CD14-positive monocyte (primary cell): ENCODE results near the gene OR10J1. TPM values are rescaled to one million over a fixed set of nuclear protein-coding genes. Genes with fewer than 3 reads are reported as not detected.

Source experiments
- DNase-seq, 3 donors: peaks; one replicate each; pipeline ENCODE4 v3.0.0-alpha.2; 2011 to 2022
- H2AFZ ChIP-seq: 2 replicates; pipeline ENCODE4 v1.6.0; 2012; ENCODE audit warnings: mild to moderate bottlenecking, low read depth, low read length, inconsistent platforms; ENCODE audit not compliant: insufficient read depth, poor library complexity, severe bottlenecking
- H3K27ac ChIP-seq, 2 donors: 1 replicate in 1 of 2; 2 replicates in 1 of 2; pipeline ENCODE4 v1.5.1; 2012 to 2013; ENCODE audit warnings: low read length in 2 of 2, control low read depth in 1 of 2, inconsistent platforms in 1 of 2, low read depth in 1 of 2, mild to moderate bottlenecking in 1 of 2
- H3K27me3 ChIP-seq, 2 donors: one replicate each; pipeline versions ENCODE4 v1.6.0 to v1.6.1; 2011 to 2013; ENCODE audit warnings: low read length in 2 of 2; ENCODE audit not compliant: control insufficient read depth in 2 of 2, insufficient read depth in 2 of 2
- H3K36me3 ChIP-seq, 2 donors: replicated peaks in 1 of 2; 1 replicate in 1 of 2; 2 replicates in 1 of 2; pipeline versions ENCODE4 v1.5.1 to v1.6.1; 2012 to 2013; ENCODE audit warnings: low read length in 2 of 2, control low read depth in 1 of 2, inconsistent platforms in 1 of 2, mild to moderate bottlenecking in 1 of 2; ENCODE audit not compliant: insufficient read depth in 2 of 2, control insufficient read depth in 1 of 2
- H3K4me1 ChIP-seq, 2 donors: 1 replicate in 1 of 2; 2 replicates in 1 of 2; pipeline versions ENCODE4 v1.5.1 to v1.6.1; 2012 to 2013; ENCODE audit warnings: low read length in 2 of 2, control low read depth in 1 of 2, inconsistent platforms in 1 of 2, mild to moderate bottlenecking in 1 of 2, moderate library complexity in 1 of 2; ENCODE audit not compliant: insufficient read depth in 2 of 2, control insufficient read depth in 1 of 2
- H3K4me2 ChIP-seq: replicated peaks from 2 replicates; pipeline ENCODE3; 2012; ENCODE audit warnings: low read length, moderate library complexity, mild to moderate bottlenecking; ENCODE audit not compliant: poor library complexity, severe bottlenecking; ENCODE audit errors: extremely low read depth
- H3K4me3 ChIP-seq, 3 experiments: fragments of 200-600 bp in 1 of 3; sonication (generic) in 1 of 3; replicated peaks in 1 of 3; 1 replicate in 2 of 3; 2 replicates in 1 of 3; pipeline ENCODE4 v1.5.1; 2011 to 2013; ENCODE audit warnings: low read length in 3 of 3, mild to moderate bottlenecking in 3 of 3, control low read depth in 2 of 3, low read depth in 2 of 3, inconsistent platforms in 1 of 3, moderate library complexity in 1 of 3
- H3K79me2 ChIP-seq: 2 replicates; pipeline ENCODE4 v1.6.0; 2012; ENCODE audit warnings: mild to moderate bottlenecking, control low read depth, inconsistent platforms, low read length, moderate library complexity; ENCODE audit not compliant: insufficient read depth
- H3K9ac ChIP-seq: 2 replicates; pipeline ENCODE4 v1.6.0; 2017; ENCODE audit warnings: low read length, mild to moderate bottlenecking; ENCODE audit not compliant: insufficient read depth, poor library complexity, severe bottlenecking
- H3K9me3 ChIP-seq, 2 donors: replicated peaks in 1 of 2; 1 replicate in 1 of 2; 2 replicates in 1 of 2; pipeline versions ENCODE4 v1.5.1 to v1.6.1; 2012 to 2013; ENCODE audit warnings: low read length in 2 of 2, control low read depth in 1 of 2; ENCODE audit not compliant: control insufficient read depth in 1 of 2, insufficient read depth in 1 of 2
- H4K20me1 ChIP-seq: 2 replicates; pipeline ENCODE4 v1.6.0; 2012; ENCODE audit warnings: mild to moderate bottlenecking, low read length, control low read depth, moderate library complexity; ENCODE audit not compliant: insufficient read depth
- H3K27ac Mint-ChIP-seq, 7 donors: one replicate each; pipeline ENCODE4 v1.8.0; 2020; ENCODE audit warnings: mild to moderate bottlenecking in 7 of 7, mixed read lengths in 7 of 7, moderate library complexity in 6 of 7, inconsistent platforms in 2 of 7
- H3K27me3 Mint-ChIP-seq, 3 donors: one replicate each; pipeline ENCODE4 v1.8.0; 2021 to 2022; ENCODE audit warnings: low read depth in 3 of 3, mild to moderate bottlenecking in 3 of 3, mixed read lengths in 3 of 3, moderate library complexity in 3 of 3, inconsistent platforms in 1 of 3
- H3K36me3 Mint-ChIP-seq, 2 donors: one replicate each; pipeline ENCODE4 v1.8.0; 2020; ENCODE audit warnings: mixed read lengths in 2 of 2, inconsistent platforms in 1 of 2, mild to moderate bottlenecking in 1 of 2
- H3K4me1 Mint-ChIP-seq: one replicate; pipeline ENCODE4 v1.8.0; 2020; ENCODE audit warnings: mild to moderate bottlenecking, mixed read lengths
- H3K4me3 Mint-ChIP-seq, 2 donors: one replicate each; pipeline ENCODE4 v1.8.0; 2020; ENCODE audit warnings: mild to moderate bottlenecking in 2 of 2, mixed read lengths in 2 of 2, moderate library complexity in 1 of 2
- H3K9me3 Mint-ChIP-seq, 7 donors: one replicate each; pipeline ENCODE4 v1.8.0; 2020 to 2022; ENCODE audit warnings: mixed read lengths in 7 of 7, mild to moderate bottlenecking in 6 of 7, moderate library complexity in 6 of 7, inconsistent platforms in 2 of 7
- WGBS: methylation state at CpG from one replicate; pipeline ENCODE4 v1.1.5; 2013; ENCODE audit warnings: missing lambda C conversion rate; ENCODE audit not compliant: insufficient coverage; 5-methylcytosine and 5-hydroxymethylcytosine counted together
- intact Hi-C, 2 donors: fragments of 100-400 bp; cut with micrococcal nuclease; formaldehyde crosslinking; loops; one replicate each; pipeline versions ENCODE4 v1.15.0 to v1.15.1; 2023
- polyA plus RNA-seq, 3 donors: library from polyadenylated mRNA; depleted of rRNA in 1 of 3; unstranded in 2 of 3; stranded (reverse) in 1 of 3; fragments of 300-500 nt in 2 of 3; fragments of >200 nt in 1 of 3; fragmentation: Illumina TruSeq in 2 of 3; gene quantifications; 1 replicate in 2 of 3; 2 replicates in 1 of 3; pipeline ENCODE4 v1.2.3, GENCODE V29; 2012 to 2021
- TF ChIP-seq, protein P1 (sequence below): fragments of 200-600 bp; IDR thresholded peaks from one replicate; pipeline ENCODE4 v1.8.0; 2022; ENCODE audit warnings: antibody characterized with exemption, mild to moderate bottlenecking

OR10J1 gene
- polyA plus RNA-seq, 3 donors: not detected

GRCh38 chr1:159430985-159431384, 8.5 kb upstream of the OR10J1 start:
- H3K4me1 ChIP-seq: peaks cover 15 to 19% of the 10 kb centered on the region in 2 donors
- Mint-ChIP-seq H3K4me3 (no peak overlapping the region), H3K27ac (no peak overlapping the region), H3K27me3 (no peaks in the 10 kb centered on the region), H3K36me3 (no peaks in the 10 kb centered on the region), H3K9me3 (peaks cover 0 to 8% (median 0%) of the 10 kb centered on the region in 7 donors), H3K4me1 (peaks cover 19% of the 10 kb centered on the region)
- H3K27me3 ChIP-seq: no peaks in the 10 kb centered on the region
- H3K27ac ChIP-seq: no peak overlapping the region
- H4K20me1 ChIP-seq: no peaks in the 10 kb centered on the region
- DNase-seq: peak; percentile 5 to 38 (median 12)
- no peak overlapping the region for H3K4me2 ChIP-seq
- H3K9me3 ChIP-seq: no peaks in the 10 kb centered on the region
- H3K4me3 ChIP-seq: peak overlapping the region in 1 of 3 experiments; percentile 23
- intact Hi-C loops: no loop called here
- no CpG with 5 or more reads among the region's 6 CpGs for WGBS
- peak overlapping the region; percentile 15 for H3K9ac ChIP-seq
- no peaks in the 10 kb centered on the region for H3K36me3 ChIP-seq
- H2AFZ ChIP-seq: no peak overlapping the region
- TF ChIP-seq, protein P1, sequence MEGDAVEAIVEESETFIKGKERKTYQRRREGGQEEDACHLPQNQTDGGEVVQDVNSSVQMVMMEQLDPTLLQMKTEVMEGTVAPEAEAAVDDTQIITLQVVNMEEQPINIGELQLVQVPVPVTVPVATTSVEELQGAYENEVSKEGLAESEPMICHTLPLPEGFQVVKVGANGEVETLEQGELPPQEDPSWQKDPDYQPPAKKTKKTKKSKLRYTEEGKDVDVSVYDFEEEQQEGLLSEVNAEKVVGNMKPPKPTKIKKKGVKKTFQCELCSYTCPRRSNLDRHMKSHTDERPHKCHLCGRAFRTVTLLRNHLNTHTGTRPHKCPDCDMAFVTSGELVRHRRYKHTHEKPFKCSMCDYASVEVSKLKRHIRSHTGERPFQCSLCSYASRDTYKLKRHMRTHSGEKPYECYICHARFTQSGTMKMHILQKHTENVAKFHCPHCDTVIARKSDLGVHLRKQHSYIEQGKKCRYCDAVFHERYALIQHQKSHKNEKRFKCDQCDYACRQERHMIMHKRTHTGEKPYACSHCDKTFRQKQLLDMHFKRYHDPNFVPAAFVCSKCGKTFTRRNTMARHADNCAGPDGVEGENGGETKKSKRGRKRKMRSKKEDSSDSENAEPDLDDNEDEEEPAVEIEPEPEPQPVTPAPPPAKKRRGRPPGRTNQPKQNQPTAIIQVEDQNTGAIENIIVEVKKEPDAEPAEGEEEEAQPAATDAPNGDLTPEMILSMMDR: no peak
- H3K79me2 ChIP-seq: no peaks in the 10 kb centered on the region

GRCh38 chr1:159431904-159432303, 7.6 kb upstream of the OR10J1 start, which contains the start of gene OR10J4:
Gene OR10J4 (plus strand): TSS chr1:159432204.
- peak within 1 kb of the TSS in 1 of 3 experiments; percentile 23 for H3K4me3 ChIP-seq
- Mint-ChIP-seq H3K27me3 (no peaks in the 10 kb centered on the region), H3K4me3 (no peak within 1 kb of the TSS), H3K27ac (no peak within 1 kb of the TSS), H3K4me1 (peaks cover 29% of the 10 kb centered on the region), H3K36me3 (no peaks in the 10 kb centered on the region), H3K9me3 (peaks cover 0 to 8% (median 0%) of the 10 kb centered on the region in 7 donors)
- no peak within 1 kb of the TSS for H3K27ac ChIP-seq
- H3K4me2 ChIP-seq: no peak within 1 kb of the TSS
- H3K79me2 ChIP-seq: no peaks in the 10 kb centered on the region
- no peaks in the 10 kb centered on the region for H3K36me3 ChIP-seq
- no peaks in the 10 kb centered on the region for H3K9me3 ChIP-seq
- DNase-seq: no peak
- peaks cover 24 to 27% of the 10 kb centered on the region in 2 donors for H3K4me1 ChIP-seq
- no peak within 1 kb of the TSS for H2AFZ ChIP-seq
- intact Hi-C loops: no loop called here
- H4K20me1 ChIP-seq: no peaks in the 10 kb centered on the region
- TF ChIP-seq, protein P1: no peak
- H3K27me3 ChIP-seq: no peaks in the 10 kb centered on the region
- H3K9ac ChIP-seq: peak within 1 kb of the TSS; percentile 15
- 86% methylated on average over 1 of the region's 1 CpG for WGBS
